Measurements from ENCODE around the gene EXOC4.

The EXOC4 gene

DNA sequence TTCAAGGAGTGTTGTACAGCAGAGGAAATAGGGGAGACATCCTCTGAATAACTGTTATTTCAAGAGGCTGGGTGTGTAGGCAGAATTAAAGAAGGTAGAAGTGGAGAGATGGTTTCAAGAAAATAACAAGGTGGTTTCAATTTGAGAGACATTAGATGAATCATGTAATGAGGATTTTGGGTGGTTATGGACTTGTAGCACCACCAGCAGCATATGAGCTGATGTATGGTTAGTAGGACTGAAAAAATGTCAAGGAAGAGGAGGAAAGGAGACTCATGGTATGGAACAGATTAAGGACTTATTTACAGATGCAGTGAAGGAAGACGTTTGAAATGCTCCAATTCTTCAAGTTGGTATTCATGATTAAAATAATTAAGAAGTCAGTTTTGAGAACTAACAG, 166.2 kb downstream of the EXOC4 start:
- no peak for DNase-seq (ENCODE audit: low read depth in 1 of 2, low spot score in 1 of 2)

GRCh38 chr7:133423618-133424017, 170.7 kb downstream of the EXOC4 start:
- DNase-seq (ENCODE audit: low read depth in 1 of 2, low spot score in 1 of 2) = no peak

- DNase-seq (ENCODE audit: low read depth in 1 of 2, low spot score in 1 of 2) = no peak
Observed at GRCh38 chr7:133428326-133428725, 175.4 kb downstream of the EXOC4 start.

DNA sequence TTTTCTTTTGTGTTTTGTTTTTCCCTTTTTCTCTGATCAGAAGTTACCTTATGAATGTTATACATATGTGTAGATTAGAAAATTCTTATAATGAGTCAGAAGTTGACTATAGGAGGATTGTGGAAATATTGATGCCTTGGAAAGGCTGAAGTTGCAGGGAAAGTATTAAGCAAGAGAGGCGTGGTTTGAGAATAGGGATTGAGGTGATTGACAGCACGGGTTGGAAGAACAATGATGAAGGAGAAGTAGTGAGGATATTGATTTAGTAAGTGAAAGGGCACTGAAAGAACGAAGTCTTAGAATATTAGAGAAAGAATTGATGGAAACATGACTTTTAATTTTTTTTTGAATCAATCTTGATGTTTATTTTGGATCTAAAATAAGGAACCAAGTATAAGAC, 176.0 kb downstream of the EXOC4 start:
- no peak for DNase-seq (ENCODE audit: low read depth in 1 of 2, low spot score in 1 of 2)

GRCh38 chr7:133429371-133429770, 176.5 kb downstream of the EXOC4 start:
- no peak for DNase-seq (ENCODE audit: low read depth in 1 of 2, low spot score in 1 of 2)

GRCh38 chr7:133431134-133431724, 178.4 kb downstream of the EXOC4 start:
- no peak for DNase-seq (ENCODE audit: low read depth in 1 of 2, low spot score in 1 of 2)

DNA sequence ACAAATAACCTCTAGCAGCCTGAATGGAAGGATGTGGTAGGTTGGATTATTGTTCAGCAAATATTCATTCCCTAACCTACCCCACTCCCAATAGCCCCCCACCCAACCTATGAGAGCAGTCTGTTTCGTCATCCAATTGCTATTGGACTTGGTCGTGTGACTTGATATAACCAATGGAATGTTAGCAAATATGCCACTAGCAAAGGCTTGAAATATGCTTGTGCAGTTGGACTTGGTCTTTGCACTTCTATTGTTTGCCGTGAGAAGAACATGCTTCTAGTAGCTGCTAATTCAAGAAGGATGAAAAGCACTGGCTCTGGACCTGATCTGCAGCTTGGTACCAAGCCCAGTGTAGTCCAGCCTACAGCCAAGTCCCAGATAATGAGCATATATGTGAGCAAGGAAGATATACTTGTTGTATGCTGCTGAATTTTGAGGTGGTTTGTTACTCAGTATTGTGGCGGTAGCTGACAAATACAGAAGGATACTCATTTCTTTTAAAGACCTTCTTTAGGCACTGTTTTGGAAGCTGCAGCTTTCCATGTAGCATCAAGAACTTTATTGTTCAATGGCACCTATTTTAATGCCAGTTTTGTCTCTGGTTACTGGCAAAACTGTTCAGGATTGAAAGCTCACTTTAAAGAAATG, 180.4 kb downstream of the EXOC4 start:
- no peak for DNase-seq (ENCODE audit: low read depth in 1 of 2, low spot score in 1 of 2)

DNA sequence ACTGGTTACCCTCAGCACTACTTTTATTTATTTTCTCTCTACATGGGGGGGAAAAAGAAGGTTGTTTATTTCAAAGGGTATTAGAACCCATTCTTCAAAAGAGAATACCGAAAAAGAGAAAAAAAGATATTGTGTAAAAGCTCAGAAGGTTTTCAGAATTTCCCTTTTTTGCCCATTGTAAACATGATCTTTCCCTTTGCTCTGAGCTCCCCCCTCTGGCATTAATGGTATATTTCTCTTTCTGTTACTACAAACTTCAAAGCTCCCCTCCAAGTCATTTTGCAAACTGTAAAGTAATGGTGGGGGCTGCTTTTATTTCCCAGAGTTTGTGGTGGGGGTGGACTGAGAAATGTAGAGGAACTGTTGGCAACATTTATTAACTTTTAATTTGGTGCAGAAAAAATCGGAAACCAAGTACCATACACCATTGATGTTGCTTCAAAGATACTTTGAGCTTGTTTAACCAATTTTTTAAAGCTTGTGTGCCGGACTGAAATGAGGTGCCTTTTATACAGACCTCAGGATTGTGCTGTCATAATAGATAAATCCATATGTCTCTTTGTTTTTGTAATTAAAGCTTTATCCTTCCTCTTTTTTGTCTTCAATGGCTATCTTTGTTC, 181.5 kb downstream of the EXOC4 start:
- DNase-seq (ENCODE audit: low read depth in 1 of 2, low spot score in 1 of 2) = no peak

GRCh38 chr7:133436014-133436428, 183.1 kb downstream of the EXOC4 start:
- DNase-seq (ENCODE audit: low read depth in 1 of 2, low spot score in 1 of 2) = no peak

- DNase-seq (ENCODE audit: low read depth in 1 of 2, low spot score in 1 of 2) = no peak
Observed at GRCh38 chr7:133437544-133437943, 184.7 kb downstream of the EXOC4 start.

DNA sequence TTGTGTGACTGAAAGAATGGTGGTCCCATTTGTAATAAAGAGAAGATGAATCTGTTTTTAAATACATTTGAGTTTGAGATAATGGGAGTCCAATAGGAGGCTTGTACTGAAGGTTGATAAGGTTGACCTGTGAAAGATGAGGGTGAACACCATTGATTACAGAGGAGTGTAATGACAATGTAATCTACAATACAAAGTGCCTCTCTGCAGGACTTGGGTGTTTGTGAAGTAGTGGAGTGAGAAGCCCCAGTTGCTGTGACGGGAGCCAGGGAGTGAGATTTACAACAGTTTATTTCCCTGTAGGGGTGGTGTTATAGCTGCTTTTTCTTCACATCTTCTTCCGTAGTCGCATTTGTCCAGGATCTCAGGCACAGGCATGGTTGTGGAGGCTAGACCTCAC, 189.9 kb downstream of the EXOC4 start:
- DNase-seq (ENCODE audit: low read depth in 1 of 2, low spot score in 1 of 2) = no peak

DNA sequence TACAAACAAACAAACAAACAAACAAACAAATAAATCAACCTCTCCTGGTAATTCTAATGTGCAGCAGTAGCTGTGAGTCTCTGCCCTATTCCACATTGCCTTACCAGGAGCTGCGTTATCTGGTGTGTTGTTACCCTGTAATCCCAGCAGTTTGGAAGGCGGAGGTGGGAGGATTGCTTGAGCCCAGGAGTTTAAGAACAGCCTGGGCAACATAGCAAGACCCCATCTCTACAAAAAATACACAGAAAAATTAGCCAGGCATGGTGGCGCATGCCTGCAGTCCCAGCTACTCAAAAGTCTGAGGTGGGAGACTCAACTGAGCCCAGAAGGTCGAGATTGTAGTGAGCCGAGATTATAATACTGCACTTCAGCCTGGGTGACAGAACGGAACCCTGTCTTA, 192.7 kb downstream of the EXOC4 start:
- DNase-seq (ENCODE audit: low read depth in 1 of 2, low spot score in 1 of 2) = no peak

GRCh38 chr7:133448012-133448411, 195.1 kb downstream of the EXOC4 start:
- no peak for DNase-seq (ENCODE audit: low read depth in 1 of 2, low spot score in 1 of 2)

GRCh38 chr7:133452577-133452976, 199.7 kb downstream of the EXOC4 start:
- DNase-seq (ENCODE audit: low read depth in 1 of 2, low spot score in 1 of 2) = no peak

DNA sequence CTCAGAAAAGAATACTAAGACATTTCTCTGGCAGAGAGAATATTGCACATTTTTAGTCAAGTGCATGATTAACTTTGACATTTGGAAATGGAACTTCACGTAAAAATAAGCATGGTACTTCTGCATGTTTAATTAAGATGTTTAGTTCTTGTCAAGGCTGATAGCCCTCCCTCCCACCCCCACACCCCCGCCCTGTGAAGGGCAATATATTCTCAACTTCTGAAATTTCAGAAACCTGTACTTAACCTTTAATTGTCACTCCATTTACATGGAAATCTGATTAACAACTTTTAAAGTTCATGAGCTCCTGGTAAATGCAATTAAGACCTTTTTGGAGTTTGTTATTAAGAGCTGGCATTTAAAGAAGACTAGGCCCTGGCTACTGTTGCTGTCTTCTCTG, 205.8 kb downstream of the EXOC4 start:
- DNase-seq (ENCODE audit: low read depth in 1 of 2, low spot score in 1 of 2) = no peak

DNA sequence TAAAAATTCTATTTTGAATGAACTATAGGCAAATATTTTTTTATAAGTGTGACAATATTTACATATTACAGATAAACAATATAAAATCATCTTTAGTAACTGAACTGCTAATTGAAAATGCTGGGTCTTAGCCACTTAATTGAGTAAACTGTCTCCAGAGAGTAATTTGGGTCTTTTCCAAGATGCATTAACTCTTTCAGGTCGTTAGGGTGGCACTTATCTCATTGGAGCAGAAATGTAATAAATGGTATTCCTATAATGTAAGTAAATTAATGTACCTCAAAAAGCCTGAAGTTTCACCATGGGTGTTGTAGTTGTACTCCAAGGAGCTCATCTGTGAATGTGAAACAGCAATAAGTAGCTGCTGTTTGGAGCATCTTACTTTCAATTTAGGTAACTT, 208.5 kb downstream of the EXOC4 start:
- no peak for DNase-seq (ENCODE audit: low read depth in 1 of 2, low spot score in 1 of 2)

GRCh38 chr7:133475655-133476054, 222.8 kb downstream of the EXOC4 start:
- no peak for DNase-seq (ENCODE audit: low read depth in 1 of 2, low spot score in 1 of 2)

DNA sequence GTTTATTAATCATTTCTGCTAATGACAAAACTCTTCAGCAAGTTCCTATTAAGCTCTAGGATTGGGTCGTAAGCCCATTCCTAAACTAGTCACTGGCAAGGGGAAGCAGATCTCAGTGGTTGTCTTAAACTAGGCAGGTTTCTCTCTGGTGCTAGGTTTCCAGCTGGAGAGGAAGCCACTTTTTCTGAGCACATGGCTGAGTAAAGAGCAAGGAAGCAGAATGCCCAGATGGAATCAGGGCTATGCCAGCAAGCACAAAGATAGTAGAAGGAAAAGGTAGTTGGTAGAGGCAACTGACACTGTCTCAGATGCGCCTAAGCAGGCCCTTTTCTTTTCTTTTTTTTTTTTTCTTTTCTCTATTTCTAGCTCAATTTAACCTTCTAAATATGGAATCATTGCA, 224.9 kb downstream of the EXOC4 start:
- no peak for DNase-seq (ENCODE audit: low read depth in 1 of 2, low spot score in 1 of 2)

- DNase-seq (ENCODE audit: low read depth in 1 of 2, low spot score in 1 of 2) = no peak
Observed at GRCh38 chr7:133478591-133479135, 225.8 kb downstream of the EXOC4 start.

DNA sequence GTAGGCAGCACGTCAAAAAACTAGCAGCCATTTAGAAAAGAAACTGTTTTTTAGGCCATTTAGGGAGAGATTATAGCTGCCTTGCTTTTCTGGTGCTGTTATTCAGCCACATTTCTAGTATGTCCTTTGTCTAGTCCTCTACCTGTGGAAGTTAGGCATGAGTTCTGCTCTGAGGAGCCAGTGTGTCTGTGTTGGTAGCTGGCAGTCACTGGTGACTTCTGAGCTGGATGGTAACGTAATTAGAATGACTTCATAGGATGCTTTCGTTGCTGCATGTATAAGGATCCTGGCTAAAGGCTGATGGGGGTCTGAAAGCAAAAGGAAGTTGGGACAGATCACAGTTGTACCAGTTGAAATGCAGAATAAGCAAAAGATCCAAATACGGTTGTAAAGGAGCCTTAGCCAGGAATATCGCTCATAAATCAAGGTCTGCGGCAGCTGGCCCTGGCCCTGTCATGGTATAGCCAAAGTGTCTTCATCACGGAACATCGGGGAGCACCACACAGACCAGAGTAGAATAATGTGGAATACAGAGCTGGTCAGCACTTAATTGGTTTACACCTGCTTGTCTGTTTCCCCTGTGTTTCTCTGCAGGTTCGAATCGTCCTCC, 226.7 kb downstream of the EXOC4 start:
- no peak for DNase-seq (ENCODE audit: low read depth in 1 of 2, low spot score in 1 of 2)

DNA sequence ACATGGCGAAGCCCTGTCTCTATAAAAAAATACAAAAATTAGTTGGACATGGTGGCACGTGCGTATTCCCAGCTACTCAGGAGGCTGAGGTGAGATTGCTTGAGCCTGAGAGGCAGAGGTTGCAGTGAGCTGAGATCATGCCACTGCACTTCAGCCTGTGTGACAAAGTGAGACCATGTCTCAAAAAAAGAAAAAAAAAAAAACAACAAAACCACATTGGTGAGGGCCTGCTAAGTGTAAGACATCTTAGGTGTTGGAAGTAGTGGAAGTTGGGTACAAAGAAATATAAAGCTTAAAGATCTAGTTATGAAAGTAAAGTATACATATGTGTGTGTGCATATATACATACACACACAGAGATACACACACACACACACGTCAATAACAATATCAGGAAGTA, 228.0 kb downstream of the EXOC4 start:
- DNase-seq (ENCODE audit: low read depth in 1 of 2, low spot score in 1 of 2) = no peak

GRCh38 chr7:133481676-133482075, 228.8 kb downstream of the EXOC4 start:
- DNase-seq (ENCODE audit: low read depth in 1 of 2, low spot score in 1 of 2) = no peak

All from activated T-helper 1 cell treated with anti-CD3 and anti-CD28 coated beads, Interleukin-2, amount 50 U/mL, for 16 hours (primary cell).